OCI-LY1 (cell line): ENCODE measurements around the gene S100A4.

Experiments used
- H2AFZ ChIP-seq: fragments of 200-600 bp; sonication (generic), shearing (Covaris generic); 2 replicates; pipeline ENCODE4 v1.6.0; 2014; ENCODE audit warnings: antibody characterized with exemption, mild to moderate bottlenecking, low read length
- H3F3A ChIP-seq: fragments of 200-600 bp; sonication (generic), shearing (Covaris generic); 2 replicates; pipeline ENCODE4 v1.6.0; 2014; ENCODE audit warnings: mild to moderate bottlenecking, antibody characterized with exemption, low read length, moderate library complexity; ENCODE audit not compliant: insufficient read depth
- H3K27ac ChIP-seq: fragments of 200-600 bp; sonication (generic); 2 replicates; pipeline ENCODE4 v1.5.1; 2014; ENCODE audit warnings: low read length, mixed run types, mild to moderate bottlenecking, low read depth; ENCODE audit not compliant: poor library complexity, severe bottlenecking
- H3K27me3 ChIP-seq: fragments of 200-600 bp; sonication (generic); 2 replicates; pipeline ENCODE4 v1.6.0; 2014; ENCODE audit warnings: antibody characterized with exemption, mild to moderate bottlenecking, low read length, moderate library complexity; ENCODE audit not compliant: insufficient read depth
- H3K36me3 ChIP-seq: fragments of 200-600 bp; sonication (generic); 2 replicates; pipeline ENCODE4 v1.6.1; 2014; ENCODE audit warnings: mild to moderate bottlenecking, antibody characterized with exemption, low read length, moderate library complexity, mixed read lengths; ENCODE audit not compliant: insufficient read depth
- H3K4me1 ChIP-seq: fragments of 200-600 bp; sonication (generic); 2 replicates; pipeline ENCODE4 v1.5.1; 2014; ENCODE audit warnings: mild to moderate bottlenecking, low read length, moderate library complexity; ENCODE audit not compliant: insufficient read depth, severe bottlenecking
- H3K4me2 ChIP-seq: fragments of 200-600 bp; sonication (generic), shearing (Covaris generic); 2 replicates; pipeline ENCODE4 v1.6.1; 2014; ENCODE audit warnings: low read length
- H3K4me3 ChIP-seq: fragments of 200-600 bp; sonication (generic); 2 replicates; pipeline ENCODE4 v1.5.1; 2014; ENCODE audit warnings: low read length, low read depth, mild to moderate bottlenecking, mixed read lengths; ENCODE audit not compliant: poor library complexity, severe bottlenecking
- H3K79me2 ChIP-seq: fragments of 200-600 bp; shearing (Covaris generic); 2 replicates; pipeline ENCODE4 v1.6.1; 2016; ENCODE audit warnings: mixed run types, low read length, mixed read lengths; ENCODE audit not compliant: insufficient read depth
- H3K9ac ChIP-seq: fragments of 200-600 bp; sonication (generic), shearing (Covaris generic); 2 replicates; pipeline ENCODE4 v1.6.1; 2014; ENCODE audit warnings: mild to moderate bottlenecking, low read length, mixed read lengths
- H3K9me2 ChIP-seq: fragments of 200-600 bp; sonication (generic), shearing (Covaris generic); 2 replicates; pipeline ENCODE4 v1.6.1; 2014; ENCODE audit warnings: low read depth, mild to moderate bottlenecking, low read length, mixed read lengths
- H3K9me3 ChIP-seq: fragments of 200-600 bp; shearing (Covaris generic); 2 replicates; pipeline ENCODE4 v1.6.1; 2014; ENCODE audit warnings: low read length, mixed read lengths
- H4K20me1 ChIP-seq: fragments of 200-600 bp; sonication (generic), shearing (Covaris generic); 2 replicates; pipeline ENCODE4 v1.6.0; 2016; ENCODE audit warnings: mild to moderate bottlenecking, low read length; ENCODE audit not compliant: insufficient read depth
- EZH2 ChIP-seq: fragments of 200-600 bp; sonication (generic), shearing (Covaris generic); IDR thresholded peaks from 2 replicates; pipeline ENCODE4 v1.8.0; 2017; ENCODE audit warnings: borderline replicate concordance, mixed run types, mild to moderate bottlenecking, antibody characterized with exemption, low read length, moderate library complexity, mixed read lengths
- TF ChIP-seq, protein P1 (sequence below): fragments of 200-600 bp; sonication (generic), shearing (Covaris generic); IDR thresholded peaks from 2 replicates; pipeline ENCODE4 v1.5.1; 2017; ENCODE audit warnings: mild to moderate bottlenecking, antibody characterized with exemption, low read length, moderate library complexity, mixed read lengths

The S100A4 gene

DNA sequence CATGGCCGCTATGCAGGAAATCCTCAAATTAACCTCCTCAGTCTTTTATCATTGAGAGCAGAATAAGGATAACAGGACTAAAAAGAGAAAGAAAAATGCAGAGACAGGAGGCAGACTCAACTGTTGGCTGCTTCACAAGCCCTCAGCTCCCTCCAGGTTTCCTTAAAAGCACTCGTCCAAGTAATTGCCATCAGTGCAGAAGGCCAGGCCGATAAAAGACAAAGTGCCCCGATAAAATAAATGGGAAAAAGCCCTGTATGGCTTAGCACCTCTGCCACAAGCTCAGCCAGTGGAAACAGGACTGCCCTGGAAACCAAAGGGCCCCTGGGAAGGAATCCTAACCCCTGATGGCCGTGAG is 17.9 kb downstream of the S100A4 start:
- Histone ChIP-seq H3K27ac (no peak overlapping the region), H3K4me3 (no peak overlapping the region), H2AFZ (no peak overlapping the region)

DNA sequence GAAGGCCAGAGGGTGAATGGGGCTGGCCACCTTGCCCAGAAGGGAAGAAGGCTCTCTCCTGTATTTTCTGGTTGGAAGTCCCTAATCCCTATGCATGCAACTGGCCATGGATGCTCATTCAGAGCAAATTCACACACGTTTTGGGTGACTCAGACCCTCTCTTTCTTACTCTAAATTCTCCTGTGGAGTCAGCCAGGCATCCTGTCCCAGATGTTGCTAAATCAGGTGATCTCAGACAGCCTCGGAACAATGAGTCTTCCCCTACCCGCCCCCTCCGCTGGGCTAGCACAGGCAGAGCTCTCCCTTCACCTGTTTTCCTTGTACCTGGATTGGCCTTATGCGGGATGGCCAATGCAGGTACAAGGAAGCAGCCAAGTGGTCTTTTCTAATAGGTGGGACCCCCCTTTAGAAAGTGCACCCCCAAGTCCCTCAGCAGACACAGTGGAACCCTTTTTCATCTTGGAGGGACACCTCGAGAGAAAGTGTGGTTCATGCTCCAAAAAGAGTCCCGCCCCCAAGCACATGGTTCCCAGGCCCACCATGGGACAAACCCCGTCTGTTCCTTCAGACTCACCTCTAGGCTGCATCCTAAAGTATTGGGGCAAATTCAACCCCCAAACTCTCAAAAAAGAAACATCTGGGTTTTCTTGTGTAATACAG is 18.5 kb downstream of the S100A4 start:
- no peak overlapping the region for H3K4me2 ChIP-seq
- no peak for TF ChIP-seq EZH2
- TF ChIP-seq, protein P1, sequence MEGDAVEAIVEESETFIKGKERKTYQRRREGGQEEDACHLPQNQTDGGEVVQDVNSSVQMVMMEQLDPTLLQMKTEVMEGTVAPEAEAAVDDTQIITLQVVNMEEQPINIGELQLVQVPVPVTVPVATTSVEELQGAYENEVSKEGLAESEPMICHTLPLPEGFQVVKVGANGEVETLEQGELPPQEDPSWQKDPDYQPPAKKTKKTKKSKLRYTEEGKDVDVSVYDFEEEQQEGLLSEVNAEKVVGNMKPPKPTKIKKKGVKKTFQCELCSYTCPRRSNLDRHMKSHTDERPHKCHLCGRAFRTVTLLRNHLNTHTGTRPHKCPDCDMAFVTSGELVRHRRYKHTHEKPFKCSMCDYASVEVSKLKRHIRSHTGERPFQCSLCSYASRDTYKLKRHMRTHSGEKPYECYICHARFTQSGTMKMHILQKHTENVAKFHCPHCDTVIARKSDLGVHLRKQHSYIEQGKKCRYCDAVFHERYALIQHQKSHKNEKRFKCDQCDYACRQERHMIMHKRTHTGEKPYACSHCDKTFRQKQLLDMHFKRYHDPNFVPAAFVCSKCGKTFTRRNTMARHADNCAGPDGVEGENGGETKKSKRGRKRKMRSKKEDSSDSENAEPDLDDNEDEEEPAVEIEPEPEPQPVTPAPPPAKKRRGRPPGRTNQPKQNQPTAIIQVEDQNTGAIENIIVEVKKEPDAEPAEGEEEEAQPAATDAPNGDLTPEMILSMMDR = no peak
- H3K27ac ChIP-seq = no peak overlapping the region
- H3K4me3 ChIP-seq = no peak overlapping the region
- H3K79me2 ChIP-seq = no peaks in the 10 kb centered on the region
- no peaks in the 10 kb centered on the region for H3K9me3 ChIP-seq
- no peaks in the 10 kb centered on the region for H4K20me1 ChIP-seq
- H2AFZ ChIP-seq = no peak overlapping the region
- H3F3A ChIP-seq = no peaks in the 10 kb centered on the region
- peaks cover 4% of the 10 kb centered on the region for H3K27me3 ChIP-seq
- no peak overlapping the region for H3K9ac ChIP-seq
- no peaks in the 10 kb centered on the region for H3K9me2 ChIP-seq
- H3K36me3 ChIP-seq = no peaks in the 10 kb centered on the region
- H3K4me1 ChIP-seq = no peaks in the 10 kb centered on the region

More for the DNA sequence above, 17.9 kb downstream of the S100A4 start:
- peaks cover 4% of the 10 kb centered on the region for H3K27me3 ChIP-seq
- no peaks in the 10 kb centered on the region for H3K36me3 ChIP-seq
- no peaks in the 10 kb centered on the region for H3F3A ChIP-seq
- H3K4me1 ChIP-seq = no peaks in the 10 kb centered on the region
- no peaks in the 10 kb centered on the region for H4K20me1 ChIP-seq
- H3K79me2 ChIP-seq = no peaks in the 10 kb centered on the region
- H3K9ac ChIP-seq = no peak overlapping the region
- H3K4me2 ChIP-seq = no peak overlapping the region
- no peaks in the 10 kb centered on the region for H3K9me3 ChIP-seq
- TF ChIP-seq, protein P1 = no peak
- no peak for TF ChIP-seq EZH2
- no peaks in the 10 kb centered on the region for H3K9me2 ChIP-seq

DNA sequence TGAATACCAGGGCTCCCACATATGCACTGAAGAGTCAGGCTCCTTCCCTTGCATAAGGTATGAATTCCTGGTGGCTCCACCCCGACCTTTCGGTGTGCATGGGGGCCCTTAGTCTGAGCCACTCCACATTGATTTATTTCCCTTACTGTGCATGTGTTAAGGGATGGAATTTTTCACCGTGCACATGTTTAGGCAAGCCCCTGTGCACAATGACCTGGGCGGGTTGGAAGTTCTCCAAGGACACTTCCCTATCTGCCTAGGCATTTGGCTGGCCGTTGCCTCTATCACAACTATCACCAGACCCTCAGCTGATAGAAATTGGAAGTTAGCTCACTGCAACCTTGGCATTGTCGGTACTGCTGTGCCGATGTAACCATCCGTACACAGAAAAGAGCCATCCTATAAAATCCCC is 19.5 kb downstream of the S100A4 start:
- H3K9me2 ChIP-seq = no peaks in the 10 kb centered on the region
- H3K27ac ChIP-seq = no peak overlapping the region
- TF ChIP-seq, protein P1 = no peak
- no peak for TF ChIP-seq EZH2
- H3K4me1 ChIP-seq = no peaks in the 10 kb centered on the region
- no peak overlapping the region for H3K9ac ChIP-seq
- H3K4me2 ChIP-seq = no peak overlapping the region
- no peaks in the 10 kb centered on the region for H3K79me2 ChIP-seq
- peaks cover 4% of the 10 kb centered on the region for H3K27me3 ChIP-seq
- H3K9me3 ChIP-seq = no peaks in the 10 kb centered on the region
- H4K20me1 ChIP-seq = no peaks in the 10 kb centered on the region
- no peaks in the 10 kb centered on the region for H3F3A ChIP-seq
- H3K4me3 ChIP-seq = no peak overlapping the region
- no peaks in the 10 kb centered on the region for H3K36me3 ChIP-seq
- H2AFZ ChIP-seq = no peak overlapping the region
